Thyroid gland (tissue), 4 donors: Measurements from ENCODE around the gene OPTN. TPM values are rescaled to one million over a fixed set of nuclear protein-coding genes. Genes with fewer than 3 reads are reported as not detected.

Source experiments
- DNase-seq, 2 donors: peaks; one replicate each; pipeline ENCODE4 v3.0.0-alpha.2; 2019
- H3K27ac ChIP-seq, 3 donors: fragments of 200-600 bp; sonication (generic); 1 replicate in 2 of 3; 2 replicates in 1 of 3; pipeline ENCODE4 v1.5.1; 2016 to 2019; ENCODE audit warnings: mild to moderate bottlenecking in 1 of 3, moderate library complexity in 1 of 3
- H3K27me3 ChIP-seq: fragments of 200-600 bp; sonication (generic); one replicate; pipeline ENCODE4 v1.5.1; 2019
- H3K36me3 ChIP-seq, 2 donors: fragments of 200-600 bp; sonication (generic); one replicate each; pipeline ENCODE4 v1.5.1; 2016 to 2019
- H3K4me1 ChIP-seq, 2 donors: fragments of 200-600 bp; sonication (generic); one replicate each; pipeline ENCODE4 v1.5.1; 2017 to 2019
- H3K4me3 ChIP-seq, 3 donors: fragments of 200-600 bp; sonication (generic); replicated peaks in 1 of 3; 1 replicate in 2 of 3; 2 replicates in 1 of 3; pipeline ENCODE4 v1.5.1; 2016; ENCODE audit warnings: mild to moderate bottlenecking in 1 of 3
- H3K9me3 ChIP-seq: fragments of 200-600 bp; sonication (generic); one replicate; pipeline ENCODE4 v1.5.1; 2017
- POLR2A ChIP-seq, 2 donors: fragments of 450-650 bp; IDR thresholded peaks; one replicate each; pipeline ENCODE4 v1.6.1; 2017; ENCODE audit warnings: antibody characterized with exemption in 2 of 2, mild to moderate bottlenecking in 2 of 2, moderate library complexity in 1 of 2
- WGBS, 2 donors: methylation state at CpG; one replicate each; pipeline ENCODE4 v1.1.5; 2017; 5-methylcytosine and 5-hydroxymethylcytosine counted together
- intact Hi-C: fragments of 100-400 bp; cut with DNase I; formaldehyde crosslinking; loops from one replicate; pipeline ENCODE4 v1.15.1; 2023
- total RNA-seq, 4 donors: library from RNA; depleted of rRNA; stranded (reverse); fragments of >200 nt; gene quantifications; one replicate each; pipeline ENCODE4 v1.2.3, GENCODE V29; 2016
- TF ChIP-seq, protein P1 (sequence below), 6 experiments: fragments of 200-600 bp in 3 of 6; fragments of 450-650 bp in 3 of 6; sonication (generic) in 3 of 6; IDR thresholded peaks; one replicate each; pipeline ENCODE4 v1.5.1; 2016 to 2019; ENCODE audit warnings: antibody characterized with exemption in 6 of 6, mild to moderate bottlenecking in 2 of 6, inconsistent platforms in 1 of 6, moderate library complexity in 1 of 6

OPTN gene
- total RNA-seq, 4 donors from 2014 or later = 19.9 to 39.5 (median 26.8) TPM

- WGBS, 2 donors = 96 to 97% methylated on average over 2 of the region's 2 CpGs
Measured at GRCh38 chr10:13173616-13174015, 73.7 kb downstream of the OPTN start.

GRCh38 chr10:13180788-13181187 lies 80.8 kb downstream of the OPTN start:
- Histone ChIP-seq H3K9me3 (no peaks in the 10 kb centered on the region), H3K36me3 (no peaks in the 10 kb centered on the region), H3K27ac (no peak overlapping the region), H3K4me3 (no peak overlapping the region), H3K27me3 (no peaks in the 10 kb centered on the region), H3K4me1 (peaks cover 0 to 16% of the 10 kb centered on the region in 2 donors)
- 95 to 99% methylated on average over 4 of the region's 4 CpGs for WGBS, 2 donors
- intact Hi-C loops = no loop called here
- TF ChIP-seq, protein P1, sequence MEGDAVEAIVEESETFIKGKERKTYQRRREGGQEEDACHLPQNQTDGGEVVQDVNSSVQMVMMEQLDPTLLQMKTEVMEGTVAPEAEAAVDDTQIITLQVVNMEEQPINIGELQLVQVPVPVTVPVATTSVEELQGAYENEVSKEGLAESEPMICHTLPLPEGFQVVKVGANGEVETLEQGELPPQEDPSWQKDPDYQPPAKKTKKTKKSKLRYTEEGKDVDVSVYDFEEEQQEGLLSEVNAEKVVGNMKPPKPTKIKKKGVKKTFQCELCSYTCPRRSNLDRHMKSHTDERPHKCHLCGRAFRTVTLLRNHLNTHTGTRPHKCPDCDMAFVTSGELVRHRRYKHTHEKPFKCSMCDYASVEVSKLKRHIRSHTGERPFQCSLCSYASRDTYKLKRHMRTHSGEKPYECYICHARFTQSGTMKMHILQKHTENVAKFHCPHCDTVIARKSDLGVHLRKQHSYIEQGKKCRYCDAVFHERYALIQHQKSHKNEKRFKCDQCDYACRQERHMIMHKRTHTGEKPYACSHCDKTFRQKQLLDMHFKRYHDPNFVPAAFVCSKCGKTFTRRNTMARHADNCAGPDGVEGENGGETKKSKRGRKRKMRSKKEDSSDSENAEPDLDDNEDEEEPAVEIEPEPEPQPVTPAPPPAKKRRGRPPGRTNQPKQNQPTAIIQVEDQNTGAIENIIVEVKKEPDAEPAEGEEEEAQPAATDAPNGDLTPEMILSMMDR (IDR thresholded peaks at IDR 0.05) = no peak
- TF ChIP-seq POLR2A (IDR thresholded peaks at IDR 0.05) = no peak
- no peak for DNase-seq

More at GRCh38 chr10:13173616-13174015, 73.7 kb downstream of the OPTN start:
- Histone ChIP-seq H3K4me3 (no peak overlapping the region), H3K4me1 (no peaks in the 10 kb centered on the region), H3K27ac (no peak overlapping the region), H3K27me3 (no peaks in the 10 kb centered on the region), H3K9me3 (no peaks in the 10 kb centered on the region), H3K36me3 (no peaks in the 10 kb centered on the region)
- no peak for DNase-seq
- intact Hi-C loops = no loop called here
- TF ChIP-seq, protein P1 (IDR thresholded peaks at IDR 0.05) = no peak
- no peak for TF ChIP-seq POLR2A (IDR thresholded peaks at IDR 0.05)

DNA sequence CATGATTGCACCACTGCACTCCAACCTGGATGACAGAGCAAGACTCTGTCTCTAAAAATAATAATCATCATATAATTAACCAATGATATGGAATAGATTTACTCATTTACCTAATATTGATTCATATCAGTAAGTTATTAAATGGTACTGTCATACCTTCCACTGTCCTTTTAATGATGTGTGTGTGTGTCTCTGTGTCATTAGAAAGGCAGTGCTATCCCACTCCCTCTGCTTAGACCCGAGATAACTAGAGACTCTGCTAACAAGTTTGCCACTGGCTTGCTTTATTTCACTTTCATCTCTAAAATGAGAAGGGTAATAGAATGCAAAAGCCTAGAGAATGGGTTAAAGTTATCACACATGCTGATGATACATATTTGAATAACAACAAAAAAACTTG lies 82.5 kb downstream of the OPTN start:
- Histone ChIP-seq H3K36me3 (no peaks in the 10 kb centered on the region), H3K9me3 (no peaks in the 10 kb centered on the region), H3K27ac (no peak overlapping the region), H3K4me3 (no peak overlapping the region), H3K4me1 (peaks cover 0 to 16% of the 10 kb centered on the region in 2 donors), H3K27me3 (no peaks in the 10 kb centered on the region)
- DNase-seq = no peak
- intact Hi-C loops = no loop called here
- TF ChIP-seq POLR2A (IDR thresholded peaks at IDR 0.05) = no peak
- TF ChIP-seq, protein P1 (IDR thresholded peaks at IDR 0.05) = no peak
- WGBS, 2 donors = 88 to 91% methylated on average over 1 of the region's 1 CpG

GRCh38 chr10:13183625-13184024 lies 83.7 kb downstream of the OPTN start:
- H3K9me3 ChIP-seq = no peaks in the 10 kb centered on the region
- H3K4me1 ChIP-seq = peaks cover 0 to 16% of the 10 kb centered on the region in 2 donors
- intact Hi-C loops = no loop called here
- H3K27ac ChIP-seq = peak overlapping the region; percentile 59 to 96 (median 63)
- no peaks in the 10 kb centered on the region for H3K36me3 ChIP-seq
- TF ChIP-seq, protein P1 (IDR thresholded peaks at IDR 0.05) = no peak
- TF ChIP-seq POLR2A (IDR thresholded peaks at IDR 0.05) = no peak
- no peaks in the 10 kb centered on the region for H3K27me3 ChIP-seq
- peak in 1 of 2 donors; percentile 16 for DNase-seq
- WGBS, 2 donors = 76 to 81% methylated on average over 5 of the region's 5 CpGs
- no peak overlapping the region for H3K4me3 ChIP-seq

DNA sequence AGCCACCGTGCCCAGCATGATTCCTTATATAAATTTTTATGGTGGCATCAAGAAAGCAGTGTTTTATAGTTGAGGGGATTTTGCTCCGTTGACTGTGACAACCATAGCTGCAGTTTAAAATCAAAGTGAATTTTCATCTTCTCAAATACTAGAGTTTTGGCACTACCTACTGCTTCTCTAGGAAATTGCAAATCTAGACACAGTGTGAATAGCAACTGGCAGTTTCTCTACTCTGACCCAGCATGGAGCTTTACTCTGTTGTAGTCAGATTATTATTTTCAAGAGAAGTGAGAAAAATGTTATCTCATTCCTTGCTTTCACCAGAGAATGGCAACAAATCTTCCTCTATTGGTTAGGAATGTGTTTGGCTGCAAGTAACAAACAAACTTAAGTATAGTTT lies 84.3 kb downstream of the OPTN start:
- Histone ChIP-seq H3K4me3 (no peak overlapping the region), H3K9me3 (no peaks in the 10 kb centered on the region), H3K36me3 (no peaks in the 10 kb centered on the region), H3K4me1 (peaks cover 0 to 16% of the 10 kb centered on the region in 2 donors), H3K27me3 (no peaks in the 10 kb centered on the region), H3K27ac (peak overlapping the region; percentile 59 to 96 (median 63))
- no peak for DNase-seq
- TF ChIP-seq, protein P1 (IDR thresholded peaks at IDR 0.05) = no peak
- TF ChIP-seq POLR2A (IDR thresholded peaks at IDR 0.05) = no peak
- 48 to 84% methylated on average over 2 of the region's 2 CpGs for WGBS, 2 donors
- intact Hi-C loops = no loop called here
